Activated naive CD8-positive, alpha-beta T cell treated with anti-CD3 and anti-CD28 coated beads, Interleukin-2, amount 10 ng/mL, durations not matched to agents 7 days and 5 days (primary cell): ENCODE measurements around the gene SEPTIN7. TPM values are rescaled to one million over a fixed set of nuclear protein-coding genes. Genes with fewer than 3 reads are reported as not detected.

Source experiments
- ATAC-seq: fragments of 150-1000 bp; cut with Tn5 transposase; one replicate; pipeline ENCODE4 v1.10.0; 2021; ENCODE audit warnings: low read depth, moderate library complexity
- POLR2A ChIA-PET: fragments of 350-600 bp; sonication (Branson Sonifier 250); formaldehyde crosslinking; loops from one replicate; lab custom pipeline; 2021; ENCODE audit warnings: antibody characterized with exemption; lab: Charles Lee
- DNase-seq: peaks from one replicate; pipeline ENCODE4 v3.0.0; 2021
- H3K27ac Mint-ChIP-seq: one replicate; pipeline ENCODE4 v1.8.0; 2022; ENCODE audit warnings: mild to moderate bottlenecking, mixed read lengths
- H3K27me3 Mint-ChIP-seq: one replicate; pipeline ENCODE4 v1.8.0; 2022; ENCODE audit warnings: mild to moderate bottlenecking, moderate library complexity, mixed read lengths
- H3K36me3 Mint-ChIP-seq: one replicate; pipeline ENCODE4 v1.8.0; 2021; ENCODE audit warnings: mild to moderate bottlenecking, mixed read lengths
- H3K4me1 Mint-ChIP-seq: one replicate; pipeline ENCODE4 v1.8.0; 2021; ENCODE audit warnings: mixed read lengths
- H3K4me3 Mint-ChIP-seq: one replicate; pipeline ENCODE4 v1.8.0; 2022; ENCODE audit warnings: mild to moderate bottlenecking, moderate library complexity, mixed read lengths
- H3K9me3 Mint-ChIP-seq: one replicate; pipeline ENCODE4 v1.8.0; 2021; ENCODE audit warnings: mixed read lengths
- total RNA-seq, 2 experiments: library from RNA; stranded (reverse); gene quantifications; one replicate each; pipeline ENCODE4 v1.2.3, GENCODE V29; 2021

SEPTIN7 gene
- total RNA-seq, 2 experiments from 2014 or later: 264 to 266 TPM

DNA sequence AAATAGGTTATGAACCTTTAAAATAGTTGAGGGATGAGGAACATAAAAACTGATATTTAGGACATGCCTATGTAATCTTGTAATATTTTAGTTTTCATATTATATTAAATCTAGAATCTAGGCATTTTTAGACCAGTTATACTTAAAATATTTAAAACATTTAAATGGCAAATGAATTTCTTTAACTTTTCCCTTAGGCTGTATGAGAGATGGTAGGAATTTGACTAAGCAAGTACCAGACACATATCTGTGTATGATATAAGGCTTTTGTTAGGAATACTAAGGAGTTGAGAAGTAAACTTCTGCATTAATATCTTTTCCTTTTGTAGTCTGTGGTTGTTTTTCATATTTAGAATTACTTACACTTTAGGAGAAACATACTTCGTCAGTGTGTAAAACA is 25.1 kb downstream of the SEPTIN7 start:
- peaks cover 27% of the 10 kb centered on the region for H3K36me3 Mint-ChIP-seq
- no peaks in the 10 kb centered on the region for H3K9me3 Mint-ChIP-seq
- POLR2A ChIA-PET: no interaction called here
- no peak overlapping the region for H3K4me3 Mint-ChIP-seq
- DNase-seq: no peak
- H3K27ac Mint-ChIP-seq: no peak overlapping the region
- H3K27me3 Mint-ChIP-seq: no peaks in the 10 kb centered on the region
- no peak for ATAC-seq
- peaks cover 28% of the 10 kb centered on the region for H3K4me1 Mint-ChIP-seq

DNA sequence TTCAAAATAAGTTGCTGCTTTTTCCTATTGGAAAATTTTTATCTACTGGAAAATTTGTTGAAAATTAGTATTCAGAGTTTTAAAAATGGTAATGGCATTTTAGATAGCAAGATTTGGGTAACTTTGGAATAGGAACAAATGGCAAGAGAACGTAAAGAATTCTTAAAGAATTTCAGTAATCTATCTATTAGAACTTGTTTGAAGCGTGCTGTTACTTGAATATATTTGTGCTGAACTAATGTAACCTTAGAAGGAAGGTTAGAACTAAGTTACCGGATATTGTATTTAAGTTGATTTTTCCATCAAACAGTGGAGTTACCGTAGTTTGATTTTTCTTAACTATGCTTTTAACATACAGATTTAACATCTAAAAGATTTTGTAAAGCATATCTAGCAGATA is 25.9 kb downstream of the SEPTIN7 start:
- Mint-ChIP-seq H3K9me3 (no peaks in the 10 kb centered on the region), H3K4me1 (peaks cover 29% of the 10 kb centered on the region), H3K36me3 (peaks cover 26% of the 10 kb centered on the region), H3K27me3 (no peaks in the 10 kb centered on the region), H3K27ac (no peak overlapping the region), H3K4me3 (no peak overlapping the region)
- POLR2A ChIA-PET: no interaction called here
- no peak for DNase-seq
- ATAC-seq: no peak

DNA sequence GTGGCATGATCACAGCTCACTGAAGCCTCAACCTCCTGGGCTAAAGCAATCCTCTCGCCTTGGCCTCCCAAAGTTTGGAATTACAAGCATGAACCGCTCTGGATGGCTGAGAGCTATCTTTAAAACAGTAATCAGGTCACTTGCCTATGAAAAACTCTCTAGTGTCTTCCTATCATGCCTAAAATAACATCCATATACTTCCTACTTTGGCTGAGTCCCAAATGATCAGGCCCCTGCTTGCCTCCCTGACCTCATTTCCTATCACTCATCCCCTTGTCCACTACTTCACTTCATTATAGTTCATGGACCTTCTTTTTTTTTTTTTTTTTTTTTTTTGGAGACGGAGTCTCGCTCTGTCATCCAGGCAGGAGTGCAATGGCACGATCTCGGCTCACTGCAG is 28.0 kb downstream of the SEPTIN7 start:
- ATAC-seq: no peak
- H3K9me3 Mint-ChIP-seq: no peaks in the 10 kb centered on the region
- no peak for DNase-seq
- H3K27ac Mint-ChIP-seq: no peak overlapping the region
- H3K4me3 Mint-ChIP-seq: no peak overlapping the region
- POLR2A ChIA-PET: no interaction called here
- H3K4me1 Mint-ChIP-seq: peaks cover 22% of the 10 kb centered on the region
- peaks cover 36% of the 10 kb centered on the region for H3K36me3 Mint-ChIP-seq
- no peaks in the 10 kb centered on the region for H3K27me3 Mint-ChIP-seq

DNA sequence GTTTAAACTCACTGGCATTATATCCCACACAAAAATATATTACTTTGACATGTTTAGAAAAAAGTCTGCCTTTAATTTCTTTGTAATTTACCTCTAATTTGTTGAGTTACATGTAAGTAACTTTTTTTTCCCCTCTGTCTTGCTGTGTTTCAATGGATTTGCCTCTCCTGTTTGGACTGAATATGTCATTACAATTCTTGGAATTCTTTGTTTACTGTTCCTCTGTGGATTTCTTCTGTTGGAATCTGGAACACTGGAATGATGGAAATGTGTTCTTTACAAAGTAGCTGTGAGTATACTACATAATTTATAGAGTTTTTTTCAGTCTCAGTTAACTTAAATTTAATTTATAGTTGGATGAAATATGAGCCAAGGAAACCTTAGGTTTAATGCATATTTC is 30.4 kb downstream of the SEPTIN7 start:
- Mint-ChIP-seq H3K4me3 (no peak overlapping the region), H3K27ac (no peak overlapping the region), H3K4me1 (peaks cover 23% of the 10 kb centered on the region), H3K9me3 (no peaks in the 10 kb centered on the region), H3K27me3 (no peaks in the 10 kb centered on the region), H3K36me3 (peaks cover 46% of the 10 kb centered on the region)
- DNase-seq (no peak), ATAC-seq (no peak)
- POLR2A ChIA-PET: no interaction called here

DNA sequence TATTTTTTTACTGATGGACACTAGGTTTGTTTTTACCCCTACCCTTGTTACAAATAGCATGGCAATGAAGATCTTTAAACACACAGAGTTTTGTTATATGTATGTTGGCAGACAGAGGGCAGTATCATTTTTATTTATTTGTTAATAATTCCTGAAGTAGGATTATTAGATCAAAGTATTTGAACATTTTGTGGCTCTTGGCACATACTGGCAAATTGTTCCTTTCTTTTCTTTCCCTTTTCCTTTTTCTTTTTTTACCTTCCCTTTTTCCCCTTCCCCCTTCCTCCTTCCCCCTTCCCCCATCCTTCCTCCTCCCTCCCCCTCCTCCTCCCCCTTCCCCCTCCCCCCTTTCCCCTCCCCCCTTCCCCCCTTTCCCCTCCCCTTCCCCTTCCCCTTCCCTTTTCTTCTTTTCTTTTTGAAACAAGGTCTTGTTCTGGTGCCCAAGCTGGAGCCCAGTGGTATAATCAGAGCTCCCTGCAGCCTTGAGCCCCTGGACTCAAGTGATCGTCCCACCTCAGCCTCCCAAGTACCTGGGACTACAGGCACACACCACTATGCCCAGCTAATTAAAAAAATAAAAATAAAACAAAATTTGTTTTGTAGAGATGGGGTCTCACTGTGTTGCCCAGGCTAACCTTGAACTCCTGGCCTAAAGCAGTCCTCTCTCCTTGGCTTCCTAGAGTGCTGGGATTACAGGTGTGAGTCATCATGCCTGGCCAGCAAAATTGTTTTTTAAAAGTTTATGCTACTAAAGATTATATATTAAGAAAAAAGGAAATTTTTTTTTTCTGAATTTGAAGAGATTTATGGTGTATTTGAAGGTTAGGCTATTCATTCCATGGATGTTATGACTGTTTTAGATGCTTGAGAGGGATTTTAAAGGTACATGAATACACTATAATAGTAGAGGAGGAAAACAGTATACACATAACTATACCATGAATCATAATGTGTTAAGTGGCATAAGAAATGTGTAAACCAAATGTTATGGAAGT is 39.3 kb downstream of the SEPTIN7 start:
- POLR2A ChIA-PET: interaction anchor here (0.6 kb wide), 1 partner anchor 111 kb away, joined by 3 read pairs; no protein-coding TSS in a partner anchor
- ATAC-seq (no peak), DNase-seq (no peak)
- H3K36me3 Mint-ChIP-seq: peaks cover 35% of the 10 kb centered on the region
- no peaks in the 10 kb centered on the region for H3K9me3 Mint-ChIP-seq
- no peaks in the 10 kb centered on the region for H3K27me3 Mint-ChIP-seq
- no peak overlapping the region for H3K27ac Mint-ChIP-seq
- peaks cover 12% of the 10 kb centered on the region for H3K4me1 Mint-ChIP-seq
- H3K4me3 Mint-ChIP-seq: no peak overlapping the region

DNA sequence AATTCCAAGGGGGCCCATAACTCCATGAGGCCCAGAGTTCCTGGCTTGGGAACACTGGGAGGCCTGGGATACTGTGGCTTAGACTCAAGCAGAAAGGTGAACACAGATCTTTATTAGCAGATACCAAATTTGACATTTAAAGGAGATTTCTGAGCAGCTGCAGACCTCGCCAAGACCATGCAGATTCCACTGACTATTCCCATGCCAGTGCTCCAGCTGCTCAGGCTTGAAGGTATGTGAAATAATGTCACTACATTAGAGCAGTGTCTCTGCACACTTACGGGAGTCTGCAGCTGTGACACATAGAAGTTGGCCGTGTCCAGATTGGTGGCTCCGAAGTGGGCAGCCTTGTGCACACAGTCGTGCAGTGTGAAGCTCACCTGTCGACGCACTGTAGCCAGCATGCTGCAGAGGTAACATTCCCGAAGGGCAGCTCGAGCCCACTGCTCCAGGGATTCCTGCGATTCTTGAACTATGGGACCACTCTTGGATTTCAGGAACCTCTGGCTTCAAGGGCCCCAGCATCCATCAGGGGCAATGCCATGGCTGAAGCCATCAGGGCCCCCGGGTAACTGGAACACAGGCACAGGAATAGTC is 46.1 kb downstream of the SEPTIN7 start:
- peaks cover 32% of the 10 kb centered on the region for H3K36me3 Mint-ChIP-seq
- no peaks in the 10 kb centered on the region for H3K9me3 Mint-ChIP-seq
- DNase-seq (no peak), ATAC-seq (no peak)
- POLR2A ChIA-PET: no interaction called here
- no peak overlapping the region for H3K27ac Mint-ChIP-seq
- H3K27me3 Mint-ChIP-seq: no peaks in the 10 kb centered on the region
- H3K4me1 Mint-ChIP-seq: peaks cover 5% of the 10 kb centered on the region
- H3K4me3 Mint-ChIP-seq: no peak overlapping the region

DNA sequence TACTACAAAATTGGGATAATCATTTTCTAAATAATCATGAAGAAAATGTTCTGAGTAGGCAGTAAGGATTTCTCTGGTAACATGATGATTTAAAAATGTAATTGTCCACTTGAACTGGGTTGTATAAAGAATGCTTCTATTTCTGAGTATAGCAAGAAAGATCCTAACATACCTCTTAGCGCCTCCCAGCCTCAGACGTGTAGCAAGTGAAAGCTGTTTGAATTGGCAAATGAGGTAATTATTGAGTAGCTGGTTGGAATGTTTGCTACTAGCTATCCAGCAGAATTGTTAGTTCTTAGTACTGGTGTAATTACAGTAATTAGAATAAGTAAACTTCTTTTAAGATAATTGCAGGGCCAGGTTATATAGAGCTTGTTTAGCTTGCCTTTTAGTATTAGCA is 47.9 kb downstream of the SEPTIN7 start:
- ATAC-seq: no peak
- Mint-ChIP-seq H3K4me1 (peaks cover 5% of the 10 kb centered on the region), H3K9me3 (no peaks in the 10 kb centered on the region), H3K4me3 (no peak overlapping the region), H3K27me3 (no peaks in the 10 kb centered on the region), H3K36me3 (peaks cover 40% of the 10 kb centered on the region), H3K27ac (no peak overlapping the region)
- no peak for DNase-seq
- POLR2A ChIA-PET: no interaction called here

DNA sequence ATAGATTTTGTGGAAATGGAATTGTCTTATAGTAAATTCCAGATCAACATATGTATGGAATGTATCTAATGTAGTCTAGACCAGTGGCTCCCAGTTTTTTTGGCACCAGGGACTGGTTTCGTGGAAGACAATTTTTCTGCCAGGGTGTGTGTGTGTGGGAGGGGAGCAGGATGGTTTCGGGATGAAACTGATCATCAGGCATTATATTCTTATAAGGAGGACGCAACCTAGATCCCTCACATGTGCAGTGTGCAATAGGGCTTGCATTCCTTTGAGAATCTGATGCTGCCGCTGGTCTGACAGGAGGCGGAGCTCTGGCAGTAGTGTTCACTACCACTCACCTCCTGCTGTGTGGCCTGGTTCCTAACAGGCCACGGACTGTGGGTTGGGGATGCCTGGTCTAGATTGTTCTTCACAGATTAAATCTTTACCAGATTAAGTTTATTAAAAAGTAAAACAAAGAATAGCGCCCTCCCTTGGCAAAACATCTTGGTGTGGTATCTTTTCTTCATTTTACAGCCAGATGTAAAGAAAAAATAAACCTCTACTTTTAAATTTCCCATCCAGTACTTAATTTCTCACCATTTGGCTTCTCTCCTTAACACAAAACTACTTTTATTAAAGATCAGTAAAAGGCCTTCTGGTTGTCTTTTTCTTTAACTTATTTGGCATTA is 48.4 kb downstream of the SEPTIN7 start:
- Mint-ChIP-seq H3K36me3 (peaks cover 40% of the 10 kb centered on the region), H3K27me3 (no peaks in the 10 kb centered on the region), H3K27ac (no peak overlapping the region), H3K4me3 (no peak overlapping the region), H3K4me1 (peaks cover 3% of the 10 kb centered on the region), H3K9me3 (no peaks in the 10 kb centered on the region)
- no peak for ATAC-seq
- DNase-seq: no peak
- POLR2A ChIA-PET: no interaction called here

DNA sequence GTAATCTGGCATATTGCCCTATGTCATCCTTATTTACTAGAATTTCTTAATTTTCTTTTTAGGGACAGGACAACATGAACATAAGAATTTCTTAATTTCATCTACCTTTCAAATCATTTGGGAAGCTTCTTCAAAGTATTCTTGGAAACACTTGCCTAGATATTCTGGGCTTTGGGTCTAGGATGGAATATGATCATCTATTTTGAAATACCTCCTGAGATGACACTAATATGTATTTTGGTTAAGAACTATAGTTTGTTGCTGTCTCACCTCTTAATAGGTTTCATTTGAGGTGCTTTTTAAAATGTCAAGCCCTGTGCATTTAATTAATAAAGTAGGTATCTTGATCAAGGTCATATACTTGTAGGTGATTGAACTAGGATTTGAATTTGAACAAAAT is 49.1 kb downstream of the SEPTIN7 start:
- Mint-ChIP-seq H3K27ac (no peak overlapping the region), H3K4me3 (no peak overlapping the region), H3K36me3 (peaks cover 37% of the 10 kb centered on the region), H3K27me3 (no peaks in the 10 kb centered on the region), H3K4me1 (peaks cover 3% of the 10 kb centered on the region), H3K9me3 (no peaks in the 10 kb centered on the region)
- ATAC-seq (no peak), DNase-seq (no peak)
- POLR2A ChIA-PET: no interaction called here

Other genes starting within 250 kb of the SEPTIN7 start
- gene HERPUD2, start 105.9 kb upstream of the SEPTIN7 start, total RNA-seq: 10 to 100 TPM; 48.5 to 55.6 TPM